NB4 (cell line): ENCODE data around the gene CAMTA1.

Source experiments
- DNase-seq: peaks from one replicate; pipeline ENCODE4 v3.0.0; 2010; ENCODE audit warnings: low read depth
- H3K4me3 ChIP-seq: one replicate; pipeline ENCODE4 v1.5.1; 2011; ENCODE audit warnings: mild to moderate bottlenecking, low read depth, low read length, moderate library complexity
- MYC ChIP-seq: IDR thresholded peaks from 2 replicates; pipeline ENCODE4 v1.6.1; 2011; ENCODE audit warnings: low read depth, low read length
- POLR2A ChIP-seq: IDR thresholded peaks from 2 replicates; pipeline ENCODE4 v1.6.1; 2011; ENCODE audit warnings: mild to moderate bottlenecking; ENCODE audit not compliant: insufficient read length; ENCODE audit errors: extremely low read depth
- TF ChIP-seq, protein P1 (sequence below): IDR thresholded peaks from one replicate; pipeline ENCODE4 v1.5.1; 2012; ENCODE audit warnings: low read depth, low read length
- TF ChIP-seq, protein P2 (sequence below): IDR thresholded peaks from 2 replicates; pipeline ENCODE4 v1.6.1; 2011; ENCODE audit warnings: low read depth, low read length

The CAMTA1 gene

DNA sequence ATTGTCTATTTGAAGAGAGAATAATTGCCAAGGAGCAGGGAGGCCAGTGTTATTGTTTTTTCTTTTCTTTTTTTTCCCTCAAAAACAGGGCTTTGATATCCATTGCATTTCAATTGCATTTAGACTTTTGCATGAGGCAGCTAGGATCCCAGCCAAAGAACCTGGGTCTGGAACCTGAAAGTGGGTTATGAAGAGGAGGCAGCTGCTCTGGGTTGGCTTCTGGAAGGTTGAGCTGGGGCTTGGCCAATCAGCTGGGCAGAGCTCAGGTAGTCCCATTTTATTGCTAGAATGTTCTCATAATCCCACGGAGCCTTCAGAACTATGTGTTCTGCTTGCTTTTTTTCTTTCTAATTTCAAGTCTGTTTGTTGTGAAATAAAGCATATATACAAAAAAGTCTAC lies 218.9 kb downstream of the CAMTA1 start:
- H3K4me3 ChIP-seq: no peak overlapping the region
- TF ChIP-seq MYC (no peak), POLR2A (no peak)
- TF ChIP-seq, protein P1, sequence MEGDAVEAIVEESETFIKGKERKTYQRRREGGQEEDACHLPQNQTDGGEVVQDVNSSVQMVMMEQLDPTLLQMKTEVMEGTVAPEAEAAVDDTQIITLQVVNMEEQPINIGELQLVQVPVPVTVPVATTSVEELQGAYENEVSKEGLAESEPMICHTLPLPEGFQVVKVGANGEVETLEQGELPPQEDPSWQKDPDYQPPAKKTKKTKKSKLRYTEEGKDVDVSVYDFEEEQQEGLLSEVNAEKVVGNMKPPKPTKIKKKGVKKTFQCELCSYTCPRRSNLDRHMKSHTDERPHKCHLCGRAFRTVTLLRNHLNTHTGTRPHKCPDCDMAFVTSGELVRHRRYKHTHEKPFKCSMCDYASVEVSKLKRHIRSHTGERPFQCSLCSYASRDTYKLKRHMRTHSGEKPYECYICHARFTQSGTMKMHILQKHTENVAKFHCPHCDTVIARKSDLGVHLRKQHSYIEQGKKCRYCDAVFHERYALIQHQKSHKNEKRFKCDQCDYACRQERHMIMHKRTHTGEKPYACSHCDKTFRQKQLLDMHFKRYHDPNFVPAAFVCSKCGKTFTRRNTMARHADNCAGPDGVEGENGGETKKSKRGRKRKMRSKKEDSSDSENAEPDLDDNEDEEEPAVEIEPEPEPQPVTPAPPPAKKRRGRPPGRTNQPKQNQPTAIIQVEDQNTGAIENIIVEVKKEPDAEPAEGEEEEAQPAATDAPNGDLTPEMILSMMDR: no peak
- TF ChIP-seq, protein P2, sequence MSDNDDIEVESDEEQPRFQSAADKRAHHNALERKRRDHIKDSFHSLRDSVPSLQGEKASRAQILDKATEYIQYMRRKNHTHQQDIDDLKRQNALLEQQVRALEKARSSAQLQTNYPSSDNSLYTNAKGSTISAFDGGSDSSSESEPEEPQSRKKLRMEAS: no peak
- DNase-seq: no peak

DNA sequence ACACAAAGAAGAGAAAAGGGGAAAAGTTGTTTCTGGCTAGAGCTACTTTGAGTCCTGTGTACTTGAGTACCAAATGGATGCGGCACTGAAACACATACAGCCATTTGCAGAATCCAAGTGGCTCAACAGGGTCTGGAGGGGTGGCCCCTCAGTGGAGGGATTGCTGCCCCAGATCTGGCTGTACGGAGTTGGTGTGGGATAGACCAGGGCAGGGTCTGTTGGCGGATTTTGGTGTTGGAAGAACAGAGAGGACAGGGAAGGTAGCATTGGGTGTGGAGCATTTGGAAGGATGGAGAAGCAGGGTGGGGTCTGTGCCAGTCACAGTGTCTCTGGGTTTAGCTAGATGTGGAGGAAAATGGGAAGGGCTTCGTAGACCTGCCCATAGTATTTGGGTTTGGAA lies 220.5 kb downstream of the CAMTA1 start:
- TF ChIP-seq MYC (no peak), POLR2A (no peak)
- TF ChIP-seq, protein P2: no peak
- TF ChIP-seq, protein P1: no peak
- no peak for DNase-seq
- H3K4me3 ChIP-seq: no peak overlapping the region

DNA sequence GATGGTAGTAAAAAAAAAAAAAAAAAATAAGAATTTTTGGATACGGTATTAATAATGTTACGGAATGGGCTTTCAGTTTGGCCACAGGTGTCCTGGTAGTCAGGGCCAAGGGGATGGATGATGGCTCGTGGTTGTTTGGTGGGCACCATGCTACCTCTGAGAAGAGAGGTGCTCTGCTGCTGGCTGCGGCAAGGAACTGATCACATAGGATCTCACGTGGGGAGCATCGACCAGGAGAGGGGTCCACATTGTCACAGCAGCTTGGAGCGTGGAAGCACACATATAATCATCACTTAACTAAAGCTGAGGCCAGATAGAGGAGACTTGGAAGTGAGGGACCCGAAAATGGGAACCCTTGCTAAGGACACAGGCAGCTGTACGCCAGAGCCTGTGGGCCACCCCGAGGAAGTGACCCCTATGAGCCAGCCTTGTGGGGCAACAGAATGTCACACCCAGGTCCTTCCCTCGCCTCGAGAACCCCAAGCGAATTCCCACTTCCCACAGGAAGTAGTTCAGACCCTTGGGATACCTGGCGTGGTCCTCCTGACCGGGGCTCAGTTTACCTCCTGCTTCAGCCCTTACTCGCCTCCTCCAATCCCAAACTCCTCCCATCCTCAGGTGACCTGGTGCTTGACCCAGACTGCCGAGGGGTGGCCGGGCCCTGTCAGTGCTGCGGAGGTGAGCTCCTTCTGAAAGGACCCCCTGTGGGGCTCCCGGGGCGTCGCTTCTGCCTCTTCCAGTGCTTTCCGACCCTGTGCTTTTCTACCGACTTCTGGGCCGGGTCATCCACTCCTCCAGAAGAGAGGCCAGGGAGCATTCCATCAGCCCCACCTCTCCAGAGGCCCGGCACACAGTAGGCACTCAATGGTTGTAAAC lies 222.0 kb downstream of the CAMTA1 start:
- TF ChIP-seq, protein P1: no peak
- TF ChIP-seq, protein P2: no peak
- TF ChIP-seq POLR2A (no peak), MYC (no peak)
- no peak overlapping the region for H3K4me3 ChIP-seq
- DNase-seq: no peak

DNA sequence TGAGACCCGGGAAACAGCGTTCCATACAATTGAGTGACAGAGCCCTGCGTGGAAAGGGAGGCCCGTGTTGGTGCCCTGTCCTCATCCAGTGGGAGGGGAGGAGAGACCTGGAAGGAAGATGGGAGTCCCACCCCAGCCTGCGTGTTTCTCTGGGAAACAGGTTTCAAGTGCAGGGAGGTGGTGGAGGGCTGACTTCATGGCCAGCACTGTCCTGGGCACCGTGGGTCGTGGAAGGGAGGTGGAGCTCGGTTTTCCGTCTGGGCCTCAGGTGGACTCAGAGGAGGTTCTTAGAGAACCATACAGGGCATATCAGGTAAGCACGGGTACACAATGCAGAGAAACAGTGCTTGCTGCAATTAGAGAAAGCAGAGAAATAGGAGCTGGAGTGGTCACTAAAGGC lies 222.6 kb downstream of the CAMTA1 start:
- TF ChIP-seq, protein P1: no peak
- TF ChIP-seq MYC (no peak), POLR2A (no peak)
- TF ChIP-seq, protein P2: no peak
- no peak for DNase-seq
- no peak overlapping the region for H3K4me3 ChIP-seq

DNA sequence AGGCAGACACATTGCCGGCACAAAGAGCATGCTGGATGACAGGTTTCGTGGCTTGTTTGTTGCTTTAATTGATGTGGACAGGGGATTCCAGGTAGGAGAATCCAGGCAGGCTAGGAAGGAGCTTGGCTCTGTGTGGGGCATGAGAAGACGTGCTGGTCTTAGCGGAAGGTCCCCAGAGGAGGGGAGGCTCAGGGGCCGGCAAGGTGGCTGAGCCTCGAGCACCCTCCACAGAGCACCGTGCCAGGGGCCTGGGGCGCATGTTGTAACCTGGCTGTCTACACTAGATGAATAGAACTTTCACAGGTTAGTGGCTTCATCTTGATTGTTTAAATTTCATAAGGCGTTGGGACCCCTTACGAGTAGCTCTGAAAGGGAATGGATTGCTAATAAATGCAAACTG lies 223.1 kb downstream of the CAMTA1 start:
- H3K4me3 ChIP-seq: no peak overlapping the region
- no peak for DNase-seq
- TF ChIP-seq MYC (no peak), POLR2A (no peak)
- TF ChIP-seq, protein P1: no peak
- TF ChIP-seq, protein P2: no peak
